Measurements from ENCODE around the gene CYP4F11. TPM values are rescaled to one million over a fixed set of nuclear protein-coding genes. Genes with fewer than 3 reads are reported as not detected.

The CYP4F11 gene
- total and polyA plus RNA-seq, 2 experiments from 2014 or later = not detected

DNA sequence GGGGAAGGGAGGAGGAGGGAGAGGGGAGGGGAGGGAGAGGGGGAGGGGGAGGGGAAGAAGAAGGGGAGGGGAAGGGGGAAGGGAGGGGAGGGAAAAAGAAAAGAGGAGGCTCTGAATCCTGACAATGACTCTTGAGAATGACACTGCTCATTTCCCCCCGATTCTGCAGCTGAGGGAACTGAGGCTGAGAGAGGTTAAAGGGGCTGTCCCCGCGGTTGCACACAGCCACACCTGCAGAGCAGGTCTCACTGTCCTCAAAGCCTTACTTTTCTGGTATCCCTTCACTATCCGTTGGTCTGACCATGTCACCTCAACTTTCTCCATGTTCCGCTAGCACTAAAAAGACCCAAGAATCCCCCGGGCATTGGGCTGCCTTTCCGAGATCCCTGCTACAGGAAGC is 71.9 kb downstream of the CYP4F11 start:
- TF ChIP-seq EZH2 (IDR thresholded peaks at IDR 0.05; ENCODE audit: insufficient read depth, poor library complexity, severe bottlenecking) (no peak), EZH2phosphoT487 (IDR thresholded peaks at IDR 0.05; ENCODE audit: insufficient read depth, low read depth) (no peak)
- Histone ChIP-seq H3K27me3 (replicated peaks; ENCODE audit: insufficient read depth) (no peaks in the 10 kb centered on the region), H3K4me1 (ENCODE audit: insufficient read depth) (no peaks in the 10 kb centered on the region), H3K4me3 (no peak overlapping the region), H3K4me2 (ENCODE audit: unreplicated experiment) (no peak overlapping the region), H4K20me1 (ENCODE audit: insufficient read depth) (no peaks in the 10 kb centered on the region), H3K9me3 (ENCODE audit: low read depth) (no peaks in the 10 kb centered on the region), H3K79me2 (ENCODE audit: insufficient read depth) (no peaks in the 10 kb centered on the region), H3F3A (ENCODE audit: insufficient read depth) (no peaks in the 10 kb centered on the region), H3K36me3 (ENCODE audit: low read depth) (no peaks in the 10 kb centered on the region), H2AFZ (no peak overlapping the region), H3K9me2 (ENCODE audit: insufficient read depth) (no peaks in the 10 kb centered on the region), H3K27ac (no peak overlapping the region), H3K9ac (no peak overlapping the region)
- in situ Hi-C loops (cut with MboI) = no loop called here
- 26 to 29% methylated on average over 7 of the region's 7 CpGs for WGBS, 2 experiments (ENCODE audit: low coverage in 1 of 2, low lambda C conversion rate in 2 of 2, missing lambda C conversion rate in 2 of 2)
- no peak for DNase-seq

Small RNA genes lying within 50 kb of the gene (small RNA-seq; reads per million reads assigned to genes)
- not detected for gene CYP4F36P (ENCODE audit: low read depth, low replicate concordance)

Other genes starting within 250 kb of the CYP4F11 start
- gene OR10H2, start 206.5 kb downstream of the CYP4F11 start, total RNA-seq (2014; rRNA removed; shearing (Covaris generic)) = not detected in 2 replicates
- not detected in 2 replicates for gene OR10H2, start 206.5 kb downstream of the CYP4F11 start, polyA plus RNA-seq (2016; fragmentation: Nextera tagmentation; extraction: Ambion mirVana)
- gene OR10H3, start 196.5 kb downstream of the CYP4F11 start, total RNA-seq (2014; rRNA removed; shearing (Covaris generic)) = not detected in 2 replicates
- not detected in 2 replicates for gene OR10H3, start 196.5 kb downstream of the CYP4F11 start, polyA plus RNA-seq (2016; fragmentation: Nextera tagmentation; extraction: Ambion mirVana)
- gene OR10H5, start 146.9 kb downstream of the CYP4F11 start, total RNA-seq (2014; rRNA removed; shearing (Covaris generic)) = not detected in 2 replicates
- gene OR10H5, start 146.9 kb downstream of the CYP4F11 start, polyA plus RNA-seq (2016; fragmentation: Nextera tagmentation; extraction: Ambion mirVana) = not detected in 2 replicates
- gene OR10H1, start 118.9 kb downstream of the CYP4F11 start, total RNA-seq (2014; rRNA removed; shearing (Covaris generic)) = not detected in 2 replicates
- gene OR10H1, start 118.9 kb downstream of the CYP4F11 start, polyA plus RNA-seq (2016; fragmentation: Nextera tagmentation; extraction: Ambion mirVana) = not detected in 2 replicates
- not detected in 2 replicates for gene CYP4F2, start 36.5 kb downstream of the CYP4F11 start, total RNA-seq (2014; rRNA removed; shearing (Covaris generic))
- not detected in 2 replicates for gene CYP4F2, start 36.5 kb downstream of the CYP4F11 start, polyA plus RNA-seq (2016; fragmentation: Nextera tagmentation; extraction: Ambion mirVana)
- gene OR10H4, start 14.5 kb upstream of the CYP4F11 start, total RNA-seq (2014; rRNA removed; shearing (Covaris generic)) = not detected in 2 replicates
- gene OR10H4, start 14.5 kb upstream of the CYP4F11 start, polyA plus RNA-seq (2016; fragmentation: Nextera tagmentation; extraction: Ambion mirVana) = not detected in 2 replicates
- 1,413 and 1,469 TPM in 2 replicates for gene TPM4, start 142.0 kb upstream of the CYP4F11 start, total RNA-seq (2014; rRNA removed; shearing (Covaris generic))
- 1,408 and 1,423 TPM in 2 replicates for gene TPM4, start 142.0 kb upstream of the CYP4F11 start, polyA plus RNA-seq (2016; fragmentation: Nextera tagmentation; extraction: Ambion mirVana)
- 29.5 and 42.6 TPM in 2 replicates for gene RAB8A, start 177.4 kb upstream of the CYP4F11 start, total RNA-seq (2014; rRNA removed; shearing (Covaris generic))
- 106 and 112 TPM in 2 replicates for gene RAB8A, start 177.4 kb upstream of the CYP4F11 start, polyA plus RNA-seq (2016; fragmentation: Nextera tagmentation; extraction: Ambion mirVana)
- not detected in 2 replicates for gene HSH2D, start 209.2 kb upstream of the CYP4F11 start, total RNA-seq (2014; rRNA removed; shearing (Covaris generic))
- gene HSH2D, start 209.2 kb upstream of the CYP4F11 start, polyA plus RNA-seq (2016; fragmentation: Nextera tagmentation; extraction: Ambion mirVana) = 0.13 TPM in 1 of 2 replicates, not detected in the other
- not detected in 2 replicates for gene CIB3, start 239.0 kb upstream of the CYP4F11 start, total RNA-seq (2014; rRNA removed; shearing (Covaris generic))
- gene CIB3, start 239.0 kb upstream of the CYP4F11 start, polyA plus RNA-seq (2016; fragmentation: Nextera tagmentation; extraction: Ambion mirVana) = not detected in 2 replicates